Panc1 (cell line): ENCODE data around the gene FBXL3.

ENCODE experiments used
- CTCF ChIP-seq: fragments of 450-650 bp; IDR thresholded peaks from 2 replicates; pipeline ENCODE4 v1.5.1; 2017; ENCODE audit warnings: mild to moderate bottlenecking
- POLR2AphosphoS5 ChIP-seq: IDR thresholded peaks from 2 replicates; pipeline ENCODE4 v1.6.1; 2012; ENCODE audit warnings: mild to moderate bottlenecking, low read depth, low read length, moderate library complexity
- REST ChIP-seq, 2 experiments: IDR thresholded peaks; 2 replicates each; pipeline ENCODE4 v1.6.1; 2011 to 2012; ENCODE audit warnings: low read depth in 2 of 2, control low read depth in 1 of 2, low read length in 1 of 2, mild to moderate bottlenecking in 1 of 2, moderate library complexity in 1 of 2; ENCODE audit not compliant: insufficient read depth in 1 of 2
- TCF7L2 ChIP-seq: IDR thresholded peaks from 2 replicates; pipeline ENCODE4 v1.6.1; 2011; ENCODE audit warnings: mild to moderate bottlenecking, low read depth, low read length, inconsistent platforms

- no peak for TF ChIP-seq CTCF
- TF ChIP-seq TCF7L2 = no peak
- TF ChIP-seq POLR2AphosphoS5 = no peak
- TF ChIP-seq REST (IDR thresholded peaks at IDR 0.05; ENCODE audit: insufficient read depth in 1 of 2, low read depth in 2 of 2, low read length in 1 of 2) = no peak
Observed at GRCh38 chr13:76992548-76993001, 34.4 kb downstream of the FBXL3 start.
